CD4-positive, alpha-beta T cell treated with Interferon alpha-2 for 1 hour (primary cell): ENCODE results near the gene AGBL4.
A peak's percentile ranks its signal among the peaks of the same experiment; 100 is the strongest.

Source experiments
- DNase-seq, 2 donors: peaks; one replicate each; pipeline ENCODE4 v3.0.0-alpha.2; 2020 to 2022

AGBL4 gene

GRCh38 chr1:48746906-48747305, 1276.8 kb downstream of the AGBL4 start:
- DNase-seq = no peak

- DNase-seq = no peak
These were observed 1279.7 kb downstream of the AGBL4 start for GRCh38 chr1:48744032-48744431.

GRCh38 chr1:48743480-48743879, 1280.3 kb downstream of the AGBL4 start:
- no peak for DNase-seq

- no peak for DNase-seq
These were observed 1282.4 kb downstream of the AGBL4 start for GRCh38 chr1:48741380-48741779.

- DNase-seq = no peak
These were observed 1283.1 kb downstream of the AGBL4 start for GRCh38 chr1:48740621-48741020.

- DNase-seq = no peak
These were observed 1284.7 kb downstream of the AGBL4 start for GRCh38 chr1:48739091-48739490.

- DNase-seq = no peak
These were observed 1285.4 kb downstream of the AGBL4 start for GRCh38 chr1:48738356-48738755.

- DNase-seq = no peak
These were observed 1288.0 kb downstream of the AGBL4 start for GRCh38 chr1:48735796-48736195.

GRCh38 chr1:48730164-48730910, 1293.4 kb downstream of the AGBL4 start:
- DNase-seq = no peak

- no peak for DNase-seq
These were observed 1295.2 kb downstream of the AGBL4 start for GRCh38 chr1:48728584-48728983.

- no peak for DNase-seq
These were observed 1297.1 kb downstream of the AGBL4 start for GRCh38 chr1:48726557-48727215.

GRCh38 chr1:48726139-48726538, 1297.6 kb downstream of the AGBL4 start:
- DNase-seq = no peak

- DNase-seq = no peak
These were observed 1298.3 kb downstream of the AGBL4 start for GRCh38 chr1:48725341-48726046.

GRCh38 chr1:48720929-48721328, 1302.8 kb downstream of the AGBL4 start:
- DNase-seq = no peak

GRCh38 chr1:48718705-48719104, 1305.0 kb downstream of the AGBL4 start:
- DNase-seq = no peak

- DNase-seq = no peak
These were observed 1305.6 kb downstream of the AGBL4 start for GRCh38 chr1:48718116-48718630.

- no peak for DNase-seq
These were observed 1306.7 kb downstream of the AGBL4 start for GRCh38 chr1:48717082-48717481.

- DNase-seq = no peak
These were observed 1307.8 kb downstream of the AGBL4 start for GRCh38 chr1:48715921-48716320.

GRCh38 chr1:48710915-48711314, 1312.8 kb downstream of the AGBL4 start:
- DNase-seq = no peak

GRCh38 chr1:48710318-48710717, 1313.4 kb downstream of the AGBL4 start:
- no peak for DNase-seq

GRCh38 chr1:48704736-48705135, 1319.0 kb downstream of the AGBL4 start:
- no peak for DNase-seq

- DNase-seq = no peak
These were observed 1322.3 kb downstream of the AGBL4 start for GRCh38 chr1:48701445-48701844.

- peak; percentile 17 to 35 for DNase-seq
These were observed 1326.6 kb downstream of the AGBL4 start for GRCh38 chr1:48697066-48697707.
